GM12892 (cell line): ENCODE measurements around the gene KCNK4.
A peak's percentile ranks its signal among the peaks of the same experiment; 100 is the strongest.

ENCODE experiments used
- DNase-seq: peaks from one replicate; pipeline ENCODE4 v3.0.0; 2011; ENCODE audit not compliant: insufficient read length
- FAIRE-seq: peaks from 2 replicates; lab custom pipeline; 2011; peaks lifted over from hg19 to GRCh38; lab: Jason Lieb, UNC
- POLR2A ChIP-seq: IDR thresholded peaks from 2 replicates; pipeline ENCODE4 v1.6.1; 2011; ENCODE audit warnings: low read depth, low read length, control low read depth
- POLR2AphosphoS5 ChIP-seq: IDR thresholded peaks from 2 replicates; pipeline ENCODE4 v1.6.1; 2011; ENCODE audit warnings: low read depth, low read length, control low read depth
- TAF1 ChIP-seq: IDR thresholded peaks from 2 replicates; pipeline ENCODE4 v1.6.1; 2011; ENCODE audit warnings: low read depth, mild to moderate bottlenecking, control low read depth, low read length, borderline replicate concordance

Gene KCNK4

DNA sequence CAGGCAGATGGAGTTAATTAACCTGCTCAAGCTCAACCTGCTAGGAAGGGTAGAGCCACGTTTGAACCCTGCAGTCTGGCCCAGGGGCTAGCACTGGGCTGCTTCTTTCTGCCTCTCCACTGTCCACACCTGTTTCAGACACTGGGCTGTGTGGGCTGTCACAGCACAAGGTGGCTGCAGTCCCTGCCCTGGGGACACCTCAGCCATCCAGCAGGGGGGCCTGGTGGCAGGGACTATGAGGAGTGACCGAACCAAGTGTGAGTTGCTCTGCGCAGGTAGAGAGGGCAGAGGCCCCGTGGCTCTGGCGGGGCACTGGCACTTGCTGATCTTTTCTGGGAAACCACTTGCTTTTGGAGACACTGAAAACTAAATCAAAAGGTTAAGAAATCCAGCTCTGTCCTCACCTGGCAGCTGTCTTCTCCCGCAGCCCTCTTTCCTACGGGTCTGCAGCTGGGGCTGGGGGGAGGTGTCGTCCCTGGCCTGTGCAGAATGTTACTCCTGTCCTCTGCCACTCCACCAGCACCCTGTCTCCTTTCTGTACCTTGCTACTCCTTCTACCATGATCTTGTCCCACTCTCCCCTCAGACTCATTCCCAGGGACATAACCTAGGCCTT, 12.4 kb upstream of the KCNK4 start:
- FAIRE-seq: no peak
- TF ChIP-seq POLR2A (no peak), TAF1 (no peak), POLR2AphosphoS5 (no peak)
- no peak for DNase-seq

DNA sequence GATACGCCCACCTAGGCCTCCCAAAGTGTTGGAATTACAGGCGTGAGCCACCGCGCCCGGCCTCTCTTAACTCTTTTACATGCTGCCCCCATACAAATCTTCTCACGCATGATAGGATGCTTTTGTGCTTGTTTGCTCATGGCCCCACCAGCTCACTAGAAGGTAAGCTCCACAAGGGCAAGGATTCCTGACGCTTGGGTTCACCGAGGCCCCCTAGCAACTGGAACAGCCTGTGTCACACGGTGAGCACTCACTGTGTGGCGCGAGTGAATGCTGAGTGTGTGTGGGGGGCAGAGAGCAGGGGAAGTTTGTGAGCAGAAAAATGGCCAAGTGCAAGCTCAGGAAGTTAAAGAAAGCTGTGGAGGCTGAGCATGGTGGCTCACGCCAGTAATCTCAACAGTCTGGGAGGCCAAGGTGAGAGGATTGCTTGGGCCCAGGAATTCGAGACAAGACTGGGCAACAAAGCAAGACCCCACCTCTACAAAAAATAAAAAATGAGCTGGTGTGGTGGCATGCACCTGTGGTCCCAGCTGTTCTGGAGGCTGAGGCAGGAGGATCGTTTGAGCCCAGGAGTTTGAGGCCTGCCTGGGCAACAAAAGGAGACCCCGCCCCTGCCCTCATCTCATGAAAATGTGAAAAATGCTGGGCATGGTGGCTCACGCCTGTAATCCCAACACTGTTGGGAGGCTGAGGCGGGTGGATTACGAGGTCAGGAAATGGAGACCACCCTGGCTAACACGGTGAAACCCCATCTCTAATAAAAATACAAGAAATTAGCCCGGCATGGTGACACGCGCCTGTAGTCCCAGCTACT, 8.9 kb upstream of the KCNK4 start:
- no peak for DNase-seq
- TF ChIP-seq POLR2AphosphoS5 (no peak), POLR2A (no peak), TAF1 (no peak)
- no peak for FAIRE-seq

DNA sequence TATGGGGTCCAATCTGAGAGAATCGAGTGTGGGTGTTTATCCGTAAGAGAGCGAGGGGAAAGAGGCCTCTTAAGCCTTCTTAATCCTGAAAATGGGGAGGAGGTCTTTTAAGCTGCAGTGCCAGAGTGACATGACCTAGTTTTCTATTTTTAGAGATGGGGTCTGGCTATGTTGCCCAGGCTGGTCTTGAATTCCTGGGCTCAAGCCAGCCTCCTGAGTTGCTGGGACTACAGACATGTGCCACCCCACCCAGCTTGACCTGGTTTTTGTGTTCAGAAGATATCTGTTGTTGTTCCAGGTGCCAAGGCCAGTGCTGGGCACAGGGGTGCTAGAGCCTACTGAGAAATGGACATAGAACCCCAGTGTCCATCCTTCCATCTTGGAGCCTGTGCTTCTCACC, 8.0 kb upstream of the KCNK4 start:
- peak; percentile 58 for FAIRE-seq
- TF ChIP-seq POLR2A: no peak
- no peak for TF ChIP-seq POLR2AphosphoS5
- no peak for TF ChIP-seq TAF1
- no peak for DNase-seq

DNA sequence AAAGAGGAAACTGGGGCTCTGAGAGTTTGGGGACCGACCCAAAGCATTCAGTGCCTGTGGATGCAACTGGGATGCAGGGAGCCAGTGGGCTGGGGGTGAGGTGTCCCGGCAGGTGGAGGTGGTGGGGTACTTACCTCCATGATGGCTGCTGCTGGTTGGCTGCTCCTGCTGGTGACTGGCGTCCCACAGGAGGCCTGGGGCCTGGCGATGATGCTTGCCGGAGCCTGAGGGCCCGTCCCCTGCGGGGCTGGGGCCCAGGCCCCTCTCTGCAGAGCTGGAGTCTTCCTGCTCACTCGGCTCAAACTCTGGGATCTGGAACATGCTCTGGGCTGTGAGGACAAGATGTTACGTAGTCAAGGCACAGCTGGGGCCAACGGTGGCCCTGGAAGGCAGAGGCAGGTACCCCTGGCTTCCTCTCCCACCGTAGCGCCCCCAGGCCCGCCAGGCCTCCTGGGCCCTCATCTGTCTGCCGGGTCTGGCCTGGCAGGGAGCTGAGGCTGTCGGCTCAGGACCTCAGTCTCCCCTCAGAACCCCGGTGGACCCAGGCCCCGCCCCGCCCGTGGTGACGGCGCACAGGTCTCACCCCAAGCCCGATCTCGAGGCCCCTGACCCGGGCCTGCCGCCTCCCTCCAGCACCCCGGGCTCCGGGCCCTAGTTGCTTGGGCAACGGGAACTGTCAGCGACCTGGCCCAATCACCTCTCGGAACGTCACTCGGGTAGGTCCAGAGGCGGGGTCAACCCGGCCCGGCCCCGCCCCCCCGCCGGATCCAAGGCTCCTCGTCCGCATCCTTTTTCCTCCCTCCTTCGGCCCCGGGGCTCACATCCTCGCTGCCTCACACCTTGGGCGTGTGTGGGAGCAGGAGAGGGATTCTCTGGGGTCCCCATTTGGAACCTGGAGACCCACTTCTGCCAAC, 6.8 kb upstream of the KCNK4 start, which contains the start of gene BAD:
BAD (minus strand) TSS at position 618 of the 914 bp plus-strand sequence; CDS start at position 321, 297 bp downstream.
- 0 out of 2 replicates have a peak, but pooled peaks have one; percentile 19 for TF ChIP-seq POLR2A
- 0 out of 2 replicates have a peak, but pooled peaks have one; percentile 18 for TF ChIP-seq TAF1
- no peak for TF ChIP-seq POLR2AphosphoS5
- FAIRE-seq (peak; percentile 99), DNase-seq (peak; percentile 100)

DNA sequence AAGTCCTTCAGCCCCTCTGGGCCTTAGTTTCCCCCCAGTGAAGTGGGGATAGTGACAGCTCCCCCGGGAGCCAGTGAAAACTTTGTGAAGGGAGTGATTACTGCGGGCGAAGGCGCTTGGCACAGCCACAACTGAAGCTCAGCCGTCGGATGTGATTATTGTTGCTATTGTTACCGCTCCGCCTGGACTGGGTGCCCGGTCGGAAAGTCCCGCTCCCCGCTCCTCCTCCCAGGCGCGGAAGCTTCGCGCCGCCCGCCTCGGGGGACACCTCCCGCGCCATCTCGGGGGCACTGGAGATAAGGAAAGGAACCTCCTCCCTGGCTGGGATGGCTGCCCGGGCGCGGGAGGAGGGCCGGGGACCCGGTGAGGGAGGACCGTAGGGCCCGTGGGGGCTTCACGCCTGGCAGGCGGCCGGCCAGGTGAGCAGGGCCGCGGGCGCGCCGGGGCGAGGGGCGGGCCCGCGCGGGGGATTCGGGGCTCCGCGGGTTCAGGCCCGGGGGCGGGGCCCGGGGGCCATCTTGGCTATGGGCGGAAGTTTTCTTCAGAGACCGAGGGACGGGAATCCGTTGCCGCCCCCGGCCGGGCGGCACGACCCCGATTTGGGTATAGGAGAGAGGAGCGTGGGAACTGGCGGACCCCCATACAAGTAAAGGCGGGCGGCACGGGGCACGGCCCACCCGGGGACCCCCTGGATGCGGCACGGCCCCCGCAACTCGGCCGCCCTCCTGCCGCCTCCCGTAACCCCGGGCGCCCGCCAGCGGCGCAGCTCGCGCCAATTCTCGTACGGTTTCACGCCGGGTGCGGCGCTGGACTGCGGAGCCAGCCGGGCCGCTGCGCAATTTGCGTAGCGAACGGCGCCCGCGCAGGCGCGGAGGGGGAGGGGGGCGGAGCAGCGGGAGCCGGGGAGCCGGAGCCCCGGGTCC, 5.9 kb upstream of the KCNK4 start, which contains the start of gene GPR137:
GPR137 (plus strand) TSS at position 887 of the 923 bp plus-strand sequence. CDS start 677 bp downstream, outside the sequence.
- DNase-seq (peak; percentile 97), FAIRE-seq (no peak)

DNA sequence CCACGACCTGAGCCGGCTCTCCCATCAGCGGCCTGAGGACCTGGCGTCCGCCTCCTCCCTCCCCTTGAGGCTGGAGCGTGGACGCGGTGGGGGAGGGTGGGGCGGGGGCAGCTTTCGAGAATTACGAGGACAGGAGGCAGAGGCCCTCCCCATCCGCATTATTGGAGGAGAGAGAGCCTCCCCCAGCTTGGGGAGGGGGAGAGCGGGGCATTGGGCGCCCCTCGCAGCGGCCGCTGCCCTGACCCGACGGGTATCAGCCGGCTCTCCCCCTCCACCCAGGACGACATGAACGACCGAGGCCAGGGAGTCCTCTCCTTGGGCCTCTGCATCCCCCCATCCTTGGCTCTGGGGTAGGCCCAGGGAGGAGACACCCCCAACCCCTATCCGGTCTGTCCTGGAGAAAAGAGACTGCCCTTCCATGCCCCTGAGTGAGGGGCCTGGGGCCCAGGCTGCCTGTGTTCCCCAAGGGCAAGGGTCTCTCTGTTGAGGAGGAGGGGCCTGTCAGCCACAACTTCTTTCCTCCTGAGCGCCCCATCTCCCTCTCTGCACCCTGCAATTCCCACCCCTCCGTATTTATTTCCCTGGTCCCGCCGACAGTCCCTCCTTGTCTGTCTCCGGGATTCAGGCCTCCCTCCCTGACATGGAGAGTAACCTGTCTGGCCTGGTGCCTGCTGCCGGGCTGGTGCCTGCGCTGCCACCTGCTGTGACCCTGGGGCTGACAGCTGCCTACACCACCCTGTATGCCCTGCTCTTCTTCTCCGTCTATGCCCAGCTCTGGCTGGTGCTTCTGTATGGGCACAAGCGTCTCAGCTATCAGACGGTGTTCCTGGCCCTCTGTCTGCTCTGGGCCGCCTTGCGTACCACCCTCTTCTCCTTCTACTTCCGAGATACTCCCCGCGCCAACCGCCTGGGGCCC, 5.0 kb upstream of the KCNK4 start:
- TF ChIP-seq POLR2AphosphoS5 (no peak), POLR2A (no peak), TAF1 (no peak)
- DNase-seq (no peak), FAIRE-seq (peak; percentile 82)

More for the DNA sequence above, 5.9 kb upstream of the KCNK4 start, which contains the start of gene GPR137:
- TF ChIP-seq TAF1 (no peak), POLR2A (no peak), POLR2AphosphoS5 (0 out of 2 replicates have a peak, but pooled peaks have one; percentile 20)

DNA sequence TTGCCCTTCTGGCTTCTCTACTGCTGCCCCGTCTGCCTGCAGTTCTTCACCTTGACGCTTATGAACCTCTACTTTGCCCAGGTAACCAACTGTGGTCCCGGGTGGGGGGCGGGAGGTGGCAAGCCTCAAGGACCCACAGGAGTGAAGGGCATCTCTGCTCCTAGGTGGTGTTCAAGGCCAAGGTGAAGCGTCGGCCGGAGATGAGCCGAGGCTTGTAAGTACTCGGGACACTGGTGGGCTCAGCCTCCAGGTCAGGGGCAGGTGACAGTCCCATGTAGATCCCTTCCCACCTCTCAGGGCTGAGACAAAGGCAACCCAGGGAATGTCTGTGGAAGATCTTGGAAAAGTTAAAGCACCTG, 4.3 kb upstream of the KCNK4 start:
- TF ChIP-seq POLR2AphosphoS5: no peak
- TF ChIP-seq POLR2A: no peak
- no peak for DNase-seq
- no peak for FAIRE-seq

DNA sequence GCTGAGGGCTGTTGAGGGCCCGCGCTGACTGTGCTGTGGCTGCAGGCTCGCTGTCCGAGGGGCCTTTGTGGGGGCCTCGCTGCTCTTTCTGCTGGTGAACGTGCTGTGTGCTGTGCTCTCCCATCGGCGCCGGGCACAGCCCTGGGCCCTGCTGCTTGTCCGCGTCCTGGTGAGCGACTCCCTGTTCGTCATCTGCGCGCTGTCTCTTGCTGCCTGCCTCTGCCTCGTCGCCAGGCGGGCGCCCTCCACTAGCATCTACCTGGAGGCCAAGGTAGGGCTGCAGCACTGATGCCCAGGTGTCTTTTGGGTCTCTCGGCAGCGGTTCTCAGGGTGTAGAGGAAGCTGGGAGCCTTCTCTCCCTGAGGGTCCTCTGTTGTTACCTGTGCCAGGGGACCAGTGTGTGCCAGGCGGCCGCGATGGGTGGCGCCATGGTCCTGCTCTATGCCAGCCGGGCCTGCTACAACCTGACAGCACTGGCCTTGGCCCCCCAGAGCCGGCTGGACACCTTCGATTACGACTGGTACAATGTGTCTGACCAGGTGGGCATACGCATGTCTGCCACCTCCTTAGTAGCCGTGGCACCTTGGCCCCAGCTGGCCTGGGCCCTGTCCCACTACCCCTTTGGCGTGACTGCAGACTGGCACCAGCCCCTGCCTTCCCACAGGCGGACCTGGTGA, 3.3 kb upstream of the KCNK4 start:
- TF ChIP-seq TAF1: no peak
- TF ChIP-seq POLR2AphosphoS5: no peak
- TF ChIP-seq POLR2A: no peak
- no peak for DNase-seq
- FAIRE-seq: no peak

DNA sequence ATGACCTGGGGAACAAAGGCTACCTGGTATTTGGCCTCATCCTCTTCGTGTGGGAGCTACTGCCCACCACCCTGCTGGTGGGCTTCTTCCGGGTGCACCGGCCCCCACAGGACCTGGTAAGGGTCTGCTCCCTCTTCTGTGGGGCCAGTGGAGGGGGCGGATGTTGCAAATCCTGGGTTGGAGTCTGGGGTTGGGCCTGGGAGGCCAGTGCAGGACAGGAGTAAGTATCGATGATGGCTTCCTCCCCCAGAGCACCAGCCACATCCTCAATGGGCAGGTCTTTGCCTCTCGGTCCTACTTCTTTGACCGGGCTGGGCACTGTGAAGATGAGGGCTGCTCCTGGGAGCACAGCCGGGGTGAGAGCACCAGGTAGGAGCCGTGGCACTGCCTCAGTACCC, 2.8 kb upstream of the KCNK4 start:
- no peak for FAIRE-seq
- TF ChIP-seq POLR2AphosphoS5: no peak
- TF ChIP-seq TAF1: no peak
- TF ChIP-seq POLR2A: no peak
- no peak for DNase-seq
